Suprapubic skin (tissue), 4 donors: ENCODE data around the gene NUP85.

Experiments
- POLR2A ChIP-seq, 2 donors: fragments of 450-650 bp; IDR thresholded peaks; one replicate each; pipeline ENCODE4 v1.6.1; 2017; ENCODE audit warnings: antibody characterized with exemption in 2 of 2, mild to moderate bottlenecking in 2 of 2, moderate library complexity in 2 of 2
- POLR2AphosphoS5 ChIP-seq, 3 donors: sonication (generic); formaldehyde crosslinking; IDR thresholded peaks; one replicate each; pipeline ENCODE4 v1.6.1; 2017; ENCODE audit warnings: antibody characterized with exemption in 3 of 3
- TF ChIP-seq, protein P1 (sequence below), 2 donors: fragments of 200-600 bp in 1 of 2; fragments of 450-650 bp in 1 of 2; sonication (generic) in 1 of 2; IDR thresholded peaks; one replicate each; pipeline ENCODE4 v1.5.1; 2016 to 2019; ENCODE audit warnings: antibody characterized with exemption in 2 of 2, mild to moderate bottlenecking in 1 of 2, moderate library complexity in 1 of 2

DNA sequence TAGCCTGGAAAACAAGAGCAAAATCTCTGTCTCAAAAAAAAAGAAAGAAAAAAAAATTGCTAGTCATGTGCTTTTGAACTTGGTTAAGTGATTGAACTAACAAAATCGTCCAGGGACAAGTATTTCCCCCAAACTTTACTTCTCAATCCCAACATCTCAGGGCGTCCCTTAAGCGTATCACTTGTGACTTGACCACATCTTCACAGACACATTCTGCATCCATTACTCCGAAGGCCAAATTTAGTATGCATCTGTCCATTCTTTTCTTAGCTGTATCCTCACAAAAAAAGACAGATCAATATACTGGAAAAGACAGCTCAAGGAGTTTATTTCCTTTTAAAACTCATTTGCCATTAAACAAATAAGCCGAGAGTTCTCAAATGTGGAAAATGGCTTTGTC, 45.3 kb upstream of the NUP85 start:
- TF ChIP-seq, protein P1, sequence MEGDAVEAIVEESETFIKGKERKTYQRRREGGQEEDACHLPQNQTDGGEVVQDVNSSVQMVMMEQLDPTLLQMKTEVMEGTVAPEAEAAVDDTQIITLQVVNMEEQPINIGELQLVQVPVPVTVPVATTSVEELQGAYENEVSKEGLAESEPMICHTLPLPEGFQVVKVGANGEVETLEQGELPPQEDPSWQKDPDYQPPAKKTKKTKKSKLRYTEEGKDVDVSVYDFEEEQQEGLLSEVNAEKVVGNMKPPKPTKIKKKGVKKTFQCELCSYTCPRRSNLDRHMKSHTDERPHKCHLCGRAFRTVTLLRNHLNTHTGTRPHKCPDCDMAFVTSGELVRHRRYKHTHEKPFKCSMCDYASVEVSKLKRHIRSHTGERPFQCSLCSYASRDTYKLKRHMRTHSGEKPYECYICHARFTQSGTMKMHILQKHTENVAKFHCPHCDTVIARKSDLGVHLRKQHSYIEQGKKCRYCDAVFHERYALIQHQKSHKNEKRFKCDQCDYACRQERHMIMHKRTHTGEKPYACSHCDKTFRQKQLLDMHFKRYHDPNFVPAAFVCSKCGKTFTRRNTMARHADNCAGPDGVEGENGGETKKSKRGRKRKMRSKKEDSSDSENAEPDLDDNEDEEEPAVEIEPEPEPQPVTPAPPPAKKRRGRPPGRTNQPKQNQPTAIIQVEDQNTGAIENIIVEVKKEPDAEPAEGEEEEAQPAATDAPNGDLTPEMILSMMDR (IDR thresholded peaks at IDR 0.05): no peak
- TF ChIP-seq POLR2A (IDR thresholded peaks at IDR 0.05) (no peak), POLR2AphosphoS5 (IDR thresholded peaks at IDR 0.05) (no peak)
